Right cardiac atrium (tissue), 5 donors: ENCODE data around the gene GCA. TPM values are rescaled to one million over a fixed set of nuclear protein-coding genes. Genes with fewer than 3 reads are reported as not detected.

Experiments used
- ATAC-seq, 2 donors: fragments of 200-7000 bp; cut with Tn5 transposase; one replicate each; pipeline versions ENCODE4 v1.8.0 to v1.9.1; 2020; ENCODE audit warnings: moderate library complexity in 2 of 2, mild to moderate bottlenecking in 1 of 2
- DNase-seq, 3 donors: peaks; one replicate each; pipeline ENCODE4 v3.0.0-alpha.2; 2020
- H3K27ac ChIP-seq: one replicate; pipeline ENCODE4 v1.5.1; 2013; ENCODE audit warnings: mild to moderate bottlenecking, low read length, control low read depth, moderate library complexity
- H3K27me3 ChIP-seq: one replicate; pipeline ENCODE4 v1.6.1; 2013; ENCODE audit not compliant: control insufficient read depth, insufficient read depth
- H3K4me1 ChIP-seq: one replicate; pipeline ENCODE4 v1.6.1; 2013; ENCODE audit warnings: low read length; ENCODE audit not compliant: control insufficient read depth, insufficient read depth
- H3K4me3 ChIP-seq: one replicate; pipeline ENCODE4 v1.5.1; 2013; ENCODE audit warnings: low read length, control low read depth
- H3K9me3 ChIP-seq: one replicate; pipeline ENCODE4 v1.6.1; 2013; ENCODE audit warnings: low read length; ENCODE audit not compliant: control insufficient read depth
- WGBS: extraction: QIAGEN DNeasy Blood & Tissue Kit; methylation state at CpG from one replicate; pipeline ENCODE4 v1.1.7; 2013; 5-methylcytosine and 5-hydroxymethylcytosine counted together
- intact Hi-C, 4 donors: fragments of 100-400 bp; cut with DNase I; formaldehyde crosslinking; loops; one replicate each; pipeline versions ENCODE4 v1.11.0 to v1.14.0; 2022 to 2023
- polyA plus RNA-seq: library from polyadenylated mRNA; stranded (reverse); fragments of 200-250 nt; gene quantifications from one replicate; pipeline ENCODE4 v1.2.3, GENCODE V29; 2013
- total RNA-seq, 4 donors: library from RNA; stranded (reverse); fragmentation: NEBNext Ultra II Directional; extraction: Animal tissue kit (Norgen Biotek cat#: 25700); gene quantifications; one replicate each; pipeline ENCODE4 v1.2.1, GENCODE V29; 2021
- donor health status: healthy with polysubstance abuse.
- donor health status: DM: no; HTN: yes; CAD: no.
- donor health status: DM: no; HTN: no; CAD: no.
- donor health status: DM: no; HTN: yes; CAD: no; lungs with severe emphysema.
- donor health status: DM: yes; HTN: yes; CAD: no.

The GCA gene
- total and polyA plus RNA-seq, 5 donors = 7.7 to 13.7 (median 13.0) TPM

DNA sequence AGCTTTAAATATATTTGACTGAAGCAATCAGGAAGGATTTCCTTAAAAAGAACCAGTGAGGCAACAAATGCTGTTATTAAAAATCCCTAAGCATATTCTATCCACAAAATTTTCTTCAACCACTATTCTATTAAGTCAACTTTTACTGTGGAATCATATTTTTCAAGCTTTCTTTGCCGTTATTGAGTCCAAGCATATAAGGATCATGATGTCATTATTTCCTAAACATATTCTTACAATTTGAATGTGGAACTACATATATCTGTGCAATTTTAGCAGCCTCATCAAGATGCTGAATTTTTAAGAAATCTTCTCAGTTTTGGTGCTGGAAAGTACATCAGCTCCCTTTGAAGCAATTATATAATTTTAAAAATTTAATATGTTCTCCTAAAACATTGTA, 31.1 kb upstream of the GCA start:
- no peak for DNase-seq
- intact Hi-C loops = no loop called here
- WGBS = 81% methylated on average over 1 of the region's 1 CpG

DNA sequence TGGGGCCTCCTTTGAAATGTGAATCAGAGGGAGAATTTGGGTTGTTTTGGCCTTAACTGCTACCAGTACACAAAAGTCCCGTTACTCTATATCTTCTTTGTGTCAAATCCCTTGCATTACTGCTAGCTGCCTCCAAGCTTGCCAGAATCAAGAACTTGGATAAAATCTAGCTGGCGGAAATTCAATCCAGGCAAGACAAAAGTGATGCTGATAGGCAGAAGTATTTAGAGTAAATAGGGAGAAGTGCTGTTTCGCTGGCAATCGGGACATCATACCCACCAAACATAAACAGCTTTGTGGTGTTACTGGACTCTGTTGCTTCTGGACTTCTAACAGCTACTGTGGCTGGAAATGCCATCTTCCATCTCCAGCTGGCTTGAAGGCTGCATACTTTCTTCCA, 28.0 kb upstream of the GCA start:
- ATAC-seq (no peak), DNase-seq (no peak)
- no peak overlapping the region for H3K27ac ChIP-seq
- H3K27me3 ChIP-seq = no peaks in the 10 kb centered on the region
- peak overlapping the region; percentile 85 for H3K4me3 ChIP-seq
- H3K9me3 ChIP-seq = no peaks in the 10 kb centered on the region
- H3K4me1 ChIP-seq = no peaks in the 10 kb centered on the region
- intact Hi-C loops = no loop called here
- WGBS = 61% methylated on average over 4 of the region's 4 CpGs

More for the DNA sequence above, 31.1 kb upstream of the GCA start:
- Histone ChIP-seq H3K4me3 (no peak overlapping the region), H3K4me1 (no peaks in the 10 kb centered on the region), H3K9me3 (no peaks in the 10 kb centered on the region), H3K27me3 (no peaks in the 10 kb centered on the region), H3K27ac (no peak overlapping the region)
- ATAC-seq = no peak

- no peaks in the 10 kb centered on the region for H3K4me1 ChIP-seq
- 74% methylated on average over 2 of the region's 2 CpGs for WGBS
- intact Hi-C loops = no loop called here
- H3K9me3 ChIP-seq = no peaks in the 10 kb centered on the region
- no peak for ATAC-seq
- H3K4me3 ChIP-seq = peak overlapping the region; percentile 85
- H3K27ac ChIP-seq = no peak overlapping the region
- no peak for DNase-seq
- H3K27me3 ChIP-seq = no peaks in the 10 kb centered on the region
Measured at GRCh38 chr2:162316590-162316989, 27.3 kb upstream of the GCA start.

DNA sequence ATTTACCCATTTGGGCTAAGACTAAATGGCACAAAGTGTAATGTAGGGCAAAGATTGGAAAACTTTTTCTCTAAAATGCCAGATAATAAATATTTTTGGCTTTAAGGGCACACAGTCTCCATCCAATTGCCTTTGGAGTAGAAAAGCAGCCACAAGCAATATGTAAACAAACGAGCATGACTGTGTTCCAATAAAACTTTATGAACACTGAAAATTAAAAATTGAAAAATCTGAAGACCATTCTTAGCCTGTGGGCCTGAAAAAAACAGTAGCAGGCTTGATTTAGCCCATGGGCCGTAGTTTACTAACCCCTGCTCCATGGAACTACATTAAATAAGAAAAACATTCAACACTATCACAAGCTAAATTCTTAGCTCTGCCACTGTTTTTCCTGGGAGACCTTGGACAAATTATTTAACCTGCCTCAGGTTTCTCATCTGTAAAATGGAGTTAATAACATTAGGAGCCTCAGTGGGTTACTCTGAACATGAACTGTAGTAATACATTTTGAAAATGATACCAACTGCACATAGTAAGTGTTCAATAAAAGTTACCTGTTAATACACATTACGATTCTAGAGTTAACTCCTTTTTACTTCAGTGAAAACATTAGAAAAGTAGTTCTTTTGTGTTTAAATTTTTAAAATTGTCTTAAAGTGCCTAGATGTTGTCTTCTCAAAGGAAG, 26.7 kb upstream of the GCA start:
- Histone ChIP-seq H3K4me1 (no peaks in the 10 kb centered on the region), H3K9me3 (no peaks in the 10 kb centered on the region), H3K4me3 (peak overlapping the region; percentile 85), H3K27ac (no peak overlapping the region), H3K27me3 (no peaks in the 10 kb centered on the region)
- intact Hi-C loops = no loop called here
- DNase-seq (no peak), ATAC-seq (no peak)
- WGBS = 71% methylated on average over 3 of the region's 3 CpGs

DNA sequence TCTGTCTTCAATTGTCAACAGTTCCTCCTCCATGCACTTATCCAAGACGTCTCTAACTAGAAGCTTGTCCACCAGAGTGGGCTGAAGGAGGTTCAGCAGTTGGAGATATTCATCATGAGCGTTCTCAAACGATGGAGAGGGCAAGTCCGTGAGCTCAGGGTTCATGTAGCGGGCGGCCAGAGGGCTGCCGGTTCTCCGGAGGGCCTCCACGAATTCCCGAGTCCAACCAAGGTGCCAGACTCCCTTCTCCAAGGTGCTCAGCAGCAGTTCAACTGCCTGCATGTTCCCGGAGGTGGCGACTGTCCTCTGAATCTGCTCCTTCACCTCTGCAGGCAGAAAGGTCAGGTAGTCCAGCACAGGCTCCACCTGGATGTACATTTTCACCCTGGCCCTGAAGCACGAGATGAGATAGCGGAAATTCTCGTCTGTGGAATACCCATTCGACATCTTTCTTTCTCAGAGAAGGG, 26.0 kb upstream of the GCA start:
- peak; percentile 37 to 39 for ATAC-seq
- H3K27ac ChIP-seq = peak overlapping the region; percentile 76
- intact Hi-C loops = no loop called here
- WGBS = 20% methylated on average over 16 of the region's 16 CpGs
- DNase-seq = peak; percentile 17 to 50 (median 44)
- H3K9me3 ChIP-seq = no peaks in the 10 kb centered on the region
- H3K4me1 ChIP-seq = no peaks in the 10 kb centered on the region
- no peaks in the 10 kb centered on the region for H3K27me3 ChIP-seq
- H3K4me3 ChIP-seq = peak overlapping the region; percentile 85

DNA sequence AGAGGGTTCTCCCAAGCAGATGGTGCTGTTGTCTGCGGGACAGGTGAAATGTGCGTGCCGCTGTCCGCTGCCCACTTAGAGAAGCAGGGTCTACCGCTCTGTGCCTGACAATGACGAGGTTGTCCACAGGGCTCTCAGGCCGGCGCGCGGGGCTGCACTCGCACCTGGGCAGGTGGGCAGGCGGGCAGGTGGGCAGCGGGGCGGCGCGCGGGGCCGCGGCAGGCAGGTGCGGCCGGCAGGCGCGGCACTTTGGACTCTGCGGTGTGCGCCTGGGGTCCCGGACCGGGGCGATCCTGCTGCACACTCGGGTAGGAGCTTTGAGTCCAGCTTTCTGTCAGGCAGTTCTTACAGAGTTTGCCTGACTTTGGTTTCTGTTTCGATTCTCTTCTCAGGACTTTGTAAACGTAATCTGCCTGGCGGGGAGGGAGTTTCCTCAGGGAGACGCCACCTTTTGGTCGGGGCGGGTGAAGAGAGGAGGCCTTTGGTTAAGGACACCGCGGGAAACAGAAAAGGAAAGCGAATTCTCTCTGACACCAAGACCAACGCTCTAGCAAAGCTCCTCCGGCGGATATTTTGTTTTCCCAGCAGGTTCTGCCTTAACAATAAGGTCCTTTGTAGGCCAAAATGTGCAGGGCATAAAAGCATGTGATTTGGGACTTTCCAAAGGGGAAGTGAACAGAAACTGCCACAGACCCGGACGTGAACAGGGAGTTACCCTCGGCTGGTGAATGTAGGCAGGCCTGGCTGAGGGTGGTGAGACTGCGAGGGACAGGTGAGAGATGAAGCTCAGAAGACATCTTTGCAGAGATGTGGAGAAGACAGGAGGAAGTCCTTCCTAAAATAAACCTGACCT, 25.4 kb upstream of the GCA start, which contains the start of gene IFIH1:
TSS of gene IFIH1 (minus strand) at position 357 of the 853 bp plus-strand sequence. CDS start 377 bp downstream, outside the sequence.
- 1% methylated on average over 45 of the region's 45 CpGs for WGBS
- H3K9me3 ChIP-seq = no peaks in the 10 kb centered on the region
- intact Hi-C loops = no loop called here
- peak within 1 kb of the TSS; percentile 85 for H3K4me3 ChIP-seq
- no peaks in the 10 kb centered on the region for H3K4me1 ChIP-seq
- DNase-seq = peak; percentile 84 to 91 (median 85)
- ATAC-seq = peak; percentile 97 to 98
- H3K27me3 ChIP-seq = no peaks in the 10 kb centered on the region
- H3K27ac ChIP-seq = peak within 1 kb of the TSS; percentile 76

- intact Hi-C loops = no loop called here
- no peaks in the 10 kb centered on the region for H3K9me3 ChIP-seq
- H3K4me1 ChIP-seq = no peaks in the 10 kb centered on the region
- H3K27me3 ChIP-seq = no peaks in the 10 kb centered on the region
- DNase-seq (no peak), ATAC-seq (no peak)
- H3K4me3 ChIP-seq = no peak overlapping the region
- no peak overlapping the region for H3K27ac ChIP-seq
- 60% methylated on average over 1 of the region's 1 CpG for WGBS
Measured at GRCh38 chr2:162320864-162321517, 22.9 kb upstream of the GCA start.

DNA sequence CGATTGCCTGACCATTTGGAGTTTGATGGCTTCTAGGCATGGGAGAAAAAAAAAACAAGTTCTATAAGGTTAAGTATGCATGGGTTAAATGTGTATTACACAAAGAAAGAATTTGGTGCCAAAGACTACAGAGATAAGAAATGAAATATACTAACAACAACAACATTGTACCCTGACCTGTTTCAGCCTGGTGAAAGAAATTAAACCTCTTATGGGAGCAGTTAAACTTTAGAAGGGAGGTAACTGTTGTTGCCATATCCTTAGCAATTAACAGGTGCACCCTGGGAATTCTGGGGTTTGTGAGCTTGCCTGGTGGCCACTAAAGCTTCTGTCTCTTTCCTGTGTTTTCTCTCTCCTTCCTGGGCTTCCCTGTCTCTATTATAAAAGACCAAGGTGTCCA, 19.0 kb upstream of the GCA start:
- Histone ChIP-seq H3K4me1 (no peaks in the 10 kb centered on the region), H3K9me3 (no peaks in the 10 kb centered on the region), H3K4me3 (no peak overlapping the region), H3K27me3 (no peaks in the 10 kb centered on the region), H3K27ac (no peak overlapping the region)
- intact Hi-C loops = no loop called here
- ATAC-seq (no peak), DNase-seq (no peak)
- WGBS = 93% methylated on average over 1 of the region's 1 CpG

GRCh38 chr2:162327134-162327769, 16.7 kb upstream of the GCA start:
- Histone ChIP-seq H3K27ac (no peak overlapping the region), H3K4me3 (no peak overlapping the region), H3K27me3 (no peaks in the 10 kb centered on the region), H3K4me1 (no peaks in the 10 kb centered on the region), H3K9me3 (no peaks in the 10 kb centered on the region)
- 57% methylated on average over 5 of the region's 5 CpGs for WGBS
- intact Hi-C loops = no loop called here
- ATAC-seq (no peak), DNase-seq (no peak)

DNA sequence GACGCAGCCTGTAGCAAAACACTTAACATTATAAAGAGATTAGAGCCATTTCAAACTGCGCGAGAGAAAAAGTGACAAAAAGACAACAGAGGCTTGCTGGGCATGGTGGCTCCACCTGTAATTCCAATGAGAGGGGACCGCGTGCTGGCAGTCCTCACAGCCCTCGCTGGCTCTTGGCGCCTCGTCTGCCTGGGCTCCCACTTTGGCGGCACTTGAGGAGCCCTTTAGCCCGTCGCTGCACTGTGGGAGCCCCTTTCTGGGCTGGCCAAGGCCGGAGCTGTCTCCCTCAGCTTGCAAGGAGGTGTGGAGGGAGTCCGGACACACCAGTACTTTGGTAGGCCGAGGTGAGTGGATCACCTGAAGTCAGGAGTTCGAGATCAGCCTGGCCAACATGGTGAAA, 16.1 kb upstream of the GCA start:
- no peak overlapping the region for H3K27ac ChIP-seq
- H3K4me1 ChIP-seq = no peaks in the 10 kb centered on the region
- ATAC-seq (no peak), DNase-seq (peak in 1 of 3 donors; percentile 38)
- intact Hi-C loops = no loop called here
- 95% methylated on average over 15 of the region's 15 CpGs for WGBS
- no peak overlapping the region for H3K4me3 ChIP-seq
- H3K27me3 ChIP-seq = no peaks in the 10 kb centered on the region
- no peaks in the 10 kb centered on the region for H3K9me3 ChIP-seq
